GM12865 (cell line): ENCODE results near the gene GHRH.
A peak's percentile ranks its signal among the peaks of the same experiment; 100 is the strongest.

ENCODE experiments used
- DNase-seq: peaks from one replicate; pipeline ENCODE4 v3.0.0; 2010; ENCODE audit warnings: low read depth
- H3K4me3 ChIP-seq: 2 replicates; pipeline ENCODE4 v1.5.1; 2011; ENCODE audit warnings: mild to moderate bottlenecking, low read depth, low read length, control low read depth
- CTCF ChIP-seq: IDR thresholded peaks from 2 replicates; pipeline ENCODE4 v1.5.1; 2011; ENCODE audit warnings: low read length, control low read depth, low read depth, inconsistent platforms; ENCODE audit not compliant: insufficient read depth; ENCODE audit errors: missing control alignments

Gene GHRH

GRCh38 chr20:37261714-37262113 lies at the start of gene GHRH:
Gene GHRH, minus strand, starts transcription at chr20:37261814. Its CDS starts 4,925 bp downstream, at chr20:37256889.
- DNase-seq, result no peak
- no peak for TF ChIP-seq CTCF
- no peak within 1 kb of the TSS for H3K4me3 ChIP-seq

- no peak overlapping the region for H3K4me3 ChIP-seq
- TF ChIP-seq CTCF, result no peak
Observed at GRCh38 chr20:37310951-37311350, 49.3 kb upstream of the GHRH start.

GRCh38 chr20:37309936-37310590 lies 48.4 kb upstream of the GHRH start:
- no peak for TF ChIP-seq CTCF
- H3K4me3 ChIP-seq, result no peak overlapping the region
- DNase-seq, result no peak

More at GRCh38 chr20:37310951-37311350, 49.3 kb upstream of the GHRH start:
- DNase-seq, result no peak

GRCh38 chr20:37309290-37309689 lies 47.7 kb upstream of the GHRH start:
- DNase-seq, result no peak
- TF ChIP-seq CTCF, result no peak

GRCh38 chr20:37308086-37309050 lies 46.8 kb upstream of the GHRH start:
- no peak for TF ChIP-seq CTCF
- H3K4me3 ChIP-seq, result no peak overlapping the region
- peak; percentile 93 for DNase-seq

More at GRCh38 chr20:37309290-37309689, 47.7 kb upstream of the GHRH start:
- H3K4me3 ChIP-seq, result no peak overlapping the region

GRCh38 chr20:37305839-37306238 lies 44.2 kb upstream of the GHRH start:
- no peak overlapping the region for H3K4me3 ChIP-seq
- DNase-seq, result no peak
- no peak for TF ChIP-seq CTCF
